IgD-negative memory B cell (primary cell): ENCODE measurements around the gene PIK3R5. TPM values are rescaled to one million over a fixed set of nuclear protein-coding genes. Genes with fewer than 3 reads are reported as not detected.
A peak's percentile ranks its signal among the peaks of the same experiment; 100 is the strongest.

Experiments
- H3K27ac Mint-ChIP-seq, 3 donors: one replicate each; pipeline ENCODE4 v1.8.0; 2020 to 2022; ENCODE audit warnings: mild to moderate bottlenecking in 3 of 3, mixed read lengths in 3 of 3, moderate library complexity in 1 of 3
- H3K27me3 Mint-ChIP-seq: one replicate; pipeline ENCODE4 v1.8.0; 2021; ENCODE audit warnings: mixed read lengths
- H3K36me3 Mint-ChIP-seq: one replicate; pipeline ENCODE4 v1.8.0; 2020; ENCODE audit warnings: mild to moderate bottlenecking, mixed read lengths
- H3K4me1 Mint-ChIP-seq, 3 donors: one replicate each; pipeline ENCODE4 v1.8.0; 2020 to 2022; ENCODE audit warnings: mixed read lengths in 3 of 3, mild to moderate bottlenecking in 1 of 3
- H3K4me3 Mint-ChIP-seq, 4 donors: one replicate each; pipeline ENCODE4 v1.8.0; 2020 to 2022; ENCODE audit warnings: mild to moderate bottlenecking in 4 of 4, mixed read lengths in 4 of 4, moderate library complexity in 3 of 4
- H3K9me3 Mint-ChIP-seq, 3 donors: one replicate each; pipeline ENCODE4 v1.8.0; 2020 to 2021; ENCODE audit warnings: mixed read lengths in 3 of 3, mild to moderate bottlenecking in 1 of 3
- polyA plus RNA-seq: library from polyadenylated mRNA; unstranded; fragments of 300-500 nt; fragmentation: Illumina TruSeq; gene quantifications from one replicate; pipeline ENCODE4 v1.2.3, GENCODE V29; 2021

Gene PIK3R5
- polyA plus RNA-seq, 1 donor from 2014 or later: 30.7 TPM

DNA sequence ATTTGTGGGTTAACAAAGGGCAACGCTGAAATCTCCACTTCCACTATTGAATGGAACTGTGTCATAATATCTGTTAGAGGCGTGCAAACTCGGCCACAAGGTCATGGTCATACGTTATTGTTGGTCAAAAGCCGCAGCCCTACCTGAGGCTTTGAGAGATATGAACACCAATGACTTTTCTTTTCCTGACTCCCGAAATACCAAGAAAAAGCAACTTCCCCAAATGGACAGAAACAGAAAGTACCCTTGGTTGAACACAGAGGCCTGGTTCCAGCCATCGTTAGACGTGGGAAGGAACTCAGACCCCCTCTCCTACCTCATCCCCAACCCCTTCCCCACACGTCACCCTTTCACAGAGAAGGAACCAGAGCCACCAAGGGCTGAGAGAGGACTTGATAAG, 1.4 kb upstream of the PIK3R5 start:
- Mint-ChIP-seq H3K4me3 (peak overlapping the region; percentile 58 to 85 (median 72)), H3K27me3 (no peaks in the 10 kb centered on the region), H3K4me1 (peaks cover 29 to 37% (median 35%) of the 10 kb centered on the region in 3 donors), H3K36me3 (peaks cover 12% of the 10 kb centered on the region), H3K27ac (peak overlapping the region in 2 of 3 donors; percentile 37 to 66), H3K9me3 (peaks cover 8 to 22% (median 13%) of the 10 kb centered on the region in 3 donors)

DNA sequence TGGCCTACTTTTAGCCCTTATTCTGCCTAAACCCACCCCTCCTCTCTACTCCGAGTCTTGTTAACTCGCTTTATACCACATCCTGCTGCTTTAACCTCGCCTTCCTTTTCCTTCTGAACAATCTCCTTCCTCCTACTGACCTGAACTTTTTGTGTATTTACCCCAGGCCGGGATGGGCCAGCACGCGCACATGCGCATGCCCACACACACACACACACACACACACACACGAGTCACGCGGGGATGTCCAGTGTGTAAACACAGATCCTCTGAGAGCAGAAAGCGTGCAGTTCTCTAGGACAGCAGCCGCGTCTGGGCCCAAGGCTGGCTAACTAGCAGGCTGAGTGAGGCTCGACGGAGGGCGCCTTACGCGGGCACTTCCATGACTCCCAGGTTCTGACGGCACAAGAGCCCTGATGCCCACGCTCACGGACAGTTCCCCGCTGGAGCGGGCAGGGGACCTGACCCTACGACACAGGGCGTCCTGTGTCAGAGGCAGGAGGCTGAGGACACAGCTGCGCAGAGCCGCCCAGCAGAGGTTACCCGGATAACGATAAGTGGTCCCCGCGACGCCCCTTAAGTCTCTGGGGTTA, 610 bp downstream of the PIK3R5 start:
- Mint-ChIP-seq H3K27me3 (no peaks in the 10 kb centered on the region), H3K4me1 (peaks cover 42 to 54% (median 50%) of the 10 kb centered on the region in 3 donors), H3K36me3 (peaks cover 19% of the 10 kb centered on the region), H3K4me3 (peak overlapping the region; percentile 85 to 99 (median 98)), H3K27ac (peak overlapping the region; percentile 66 to 95 (median 89)), H3K9me3 (peaks cover 7 to 15% (median 8%) of the 10 kb centered on the region in 3 donors)

DNA sequence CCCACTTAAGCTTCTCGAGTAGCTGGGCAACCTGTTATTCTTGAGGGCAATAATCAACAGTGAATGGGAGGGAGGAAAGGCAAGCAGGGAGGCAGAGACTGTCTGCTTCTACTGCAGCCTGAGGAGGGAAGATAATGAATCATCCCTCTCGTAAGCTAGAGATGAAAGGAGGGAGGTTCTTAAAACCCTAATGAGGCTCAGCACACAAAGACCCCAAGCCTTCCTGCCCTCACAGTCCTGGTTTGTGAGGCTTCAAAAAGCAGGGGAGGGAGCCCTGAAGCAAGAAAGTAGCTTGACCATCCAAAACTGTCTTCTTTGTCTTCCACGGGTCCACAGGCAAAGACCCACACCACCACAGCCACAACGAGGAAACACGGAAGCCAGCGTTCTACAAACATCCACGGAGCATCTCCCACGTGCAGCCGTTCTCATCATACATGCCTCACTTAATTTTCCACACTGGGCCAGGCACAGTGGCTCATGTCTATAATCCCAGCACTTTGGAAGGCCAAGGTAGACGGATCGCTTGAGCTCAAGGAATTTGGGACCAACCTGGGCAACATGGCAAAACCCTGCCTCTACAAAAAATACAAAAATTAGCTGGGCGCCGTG, 1.8 kb downstream of the PIK3R5 start:
- Mint-ChIP-seq H3K27me3 (no peaks in the 10 kb centered on the region), H3K27ac (peak overlapping the region; percentile 81 to 87 (median 85)), H3K36me3 (peaks cover 19% of the 10 kb centered on the region), H3K9me3 (peaks cover 7 to 11% (median 7%) of the 10 kb centered on the region in 3 donors), H3K4me3 (peak overlapping the region; percentile 96 to 99 (median 98)), H3K4me1 (peaks cover 50 to 65% (median 60%) of the 10 kb centered on the region in 3 donors)

DNA sequence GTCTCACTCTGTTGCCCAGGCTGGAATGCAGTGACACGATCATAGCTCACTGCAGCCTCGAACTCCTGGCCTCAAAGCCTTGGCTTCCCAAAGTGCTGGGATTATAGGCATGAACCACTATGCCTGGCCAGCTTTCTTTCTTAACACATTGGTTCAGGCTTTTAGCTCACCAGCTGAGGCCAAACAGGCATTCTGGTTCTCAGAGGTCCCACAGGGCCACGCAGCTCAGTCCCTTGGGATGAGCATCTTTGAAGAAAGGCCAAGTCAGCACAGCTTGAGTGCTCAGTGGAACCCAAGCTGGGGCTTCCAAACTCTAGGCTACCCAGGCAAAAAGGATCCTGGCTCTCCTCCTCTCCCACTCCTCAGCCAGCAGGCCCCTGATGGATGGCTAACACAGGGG, 2.5 kb downstream of the PIK3R5 start:
- peaks cover 48 to 71% (median 64%) of the 10 kb centered on the region in 3 donors for H3K4me1 Mint-ChIP-seq
- H3K27me3 Mint-ChIP-seq: no peaks in the 10 kb centered on the region
- peak overlapping the region; percentile 85 to 87 (median 85) for H3K27ac Mint-ChIP-seq
- H3K36me3 Mint-ChIP-seq: peaks cover 16% of the 10 kb centered on the region
- peaks cover 1 to 6% (median 4%) of the 10 kb centered on the region in 3 donors for H3K9me3 Mint-ChIP-seq
- peak overlapping the region; percentile 96 to 99 (median 98) for H3K4me3 Mint-ChIP-seq

DNA sequence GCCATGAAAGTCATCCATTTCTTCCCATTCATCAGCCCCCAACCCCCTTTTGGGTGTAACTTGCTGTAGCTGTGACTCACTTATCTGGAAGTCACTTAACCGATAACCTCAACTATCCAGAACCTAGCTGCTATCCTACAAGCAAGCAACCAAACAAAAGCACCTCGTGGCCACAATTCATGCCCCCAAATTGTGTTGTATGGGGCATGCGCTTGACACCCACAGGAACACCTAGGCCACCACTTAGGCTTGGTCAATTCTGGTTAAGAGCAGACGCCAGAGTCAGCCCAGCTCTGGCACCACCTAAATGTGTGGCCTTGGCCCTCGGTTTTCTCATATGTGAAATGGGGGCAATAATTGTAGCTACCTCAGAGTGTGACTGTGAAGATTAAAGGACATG, 3.7 kb downstream of the PIK3R5 start:
- Mint-ChIP-seq H3K9me3 (no peaks in the 10 kb centered on the region), H3K4me3 (peak overlapping the region; percentile 16 to 75 (median 56)), H3K4me1 (peaks cover 47 to 71% (median 69%) of the 10 kb centered on the region in 3 donors), H3K27ac (peak overlapping the region in 2 of 3 donors; percentile 39 to 85), H3K36me3 (peaks cover 20% of the 10 kb centered on the region), H3K27me3 (no peaks in the 10 kb centered on the region)

DNA sequence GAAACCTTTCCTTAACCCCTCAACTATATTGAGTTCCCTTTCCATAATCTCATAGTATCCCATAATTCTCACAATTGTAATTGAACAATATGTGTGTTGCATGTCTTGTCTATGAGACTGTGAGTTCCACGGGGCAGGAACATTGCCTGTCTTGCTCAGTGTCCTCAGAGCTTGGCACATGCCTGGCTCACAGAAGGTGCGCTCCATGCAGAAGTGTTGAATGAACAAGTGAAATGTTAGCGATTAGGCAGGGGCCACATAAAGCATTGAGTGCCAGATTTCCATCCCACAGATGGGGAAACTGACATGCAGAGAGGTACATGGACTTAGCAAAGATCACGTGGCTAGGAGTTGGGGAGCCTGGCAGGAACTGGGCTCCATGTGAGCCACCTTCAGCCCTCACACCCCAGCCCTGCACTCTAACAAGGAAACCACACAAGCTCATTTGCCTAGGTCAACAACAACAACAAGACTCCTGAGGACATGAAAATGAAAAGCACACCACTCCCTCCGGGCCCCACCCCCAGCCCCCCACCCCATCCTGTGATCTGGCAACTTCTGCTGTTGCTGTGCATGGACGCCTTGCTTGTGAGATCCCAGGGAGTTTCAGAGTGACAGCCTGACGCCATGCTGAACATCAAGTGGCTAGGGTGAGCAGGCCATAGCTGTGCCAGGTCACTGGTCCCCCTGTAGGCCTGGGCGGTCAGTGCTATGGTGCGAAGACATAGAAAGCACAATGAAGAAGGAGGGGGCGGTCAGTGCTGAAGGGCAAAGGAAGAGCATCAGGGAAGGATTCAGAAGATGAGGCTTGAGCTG, 5.0 kb downstream of the PIK3R5 start:
- Mint-ChIP-seq H3K36me3 (peaks cover 23% of the 10 kb centered on the region), H3K27me3 (no peaks in the 10 kb centered on the region)

DNA sequence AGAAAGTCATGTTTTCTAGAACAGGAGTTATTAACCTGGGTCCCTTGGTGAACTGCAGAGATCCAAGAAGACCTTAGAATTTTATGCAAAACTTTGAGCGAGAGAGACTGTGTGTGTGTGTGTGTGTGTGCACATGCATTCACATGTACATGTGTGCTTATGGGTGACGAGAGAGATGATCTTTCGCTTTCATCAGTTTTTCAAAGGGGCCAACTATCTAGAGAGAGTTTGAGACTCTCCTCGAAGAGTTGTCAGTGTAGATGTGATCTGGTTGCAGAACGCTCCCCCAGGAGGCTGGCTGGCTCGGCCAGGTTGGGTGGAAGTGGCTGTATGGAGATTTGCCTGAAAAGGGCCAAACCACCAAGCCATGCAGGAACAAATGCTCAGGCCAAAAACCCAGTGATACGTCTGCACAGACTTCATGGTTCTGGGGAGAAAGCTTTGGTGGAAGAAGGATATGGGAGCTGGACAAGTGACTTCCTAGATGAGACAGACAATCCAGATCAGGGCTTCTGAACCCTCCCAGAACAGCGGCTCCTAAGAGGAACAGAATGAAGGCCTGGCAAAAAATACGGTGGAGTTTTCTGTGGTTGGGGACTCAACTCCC, 6.1 kb downstream of the PIK3R5 start:
- peaks cover 20% of the 10 kb centered on the region for H3K36me3 Mint-ChIP-seq
- no peaks in the 10 kb centered on the region for H3K9me3 Mint-ChIP-seq
- H3K27ac Mint-ChIP-seq: peak overlapping the region; percentile 14 to 88 (median 52)
- peaks cover 57 to 85% (median 78%) of the 10 kb centered on the region in 3 donors for H3K4me1 Mint-ChIP-seq
- H3K4me3 Mint-ChIP-seq: peak overlapping the region; percentile 46 to 71 (median 61)
- peaks cover under 1% of the 10 kb centered on the region for H3K27me3 Mint-ChIP-seq

More for the DNA sequence above, 5.0 kb downstream of the PIK3R5 start:
- Mint-ChIP-seq H3K4me1 (peaks cover 50 to 80% (median 77%) of the 10 kb centered on the region in 3 donors), H3K4me3 (peak overlapping the region; percentile 66 to 88 (median 76)), H3K9me3 (no peaks in the 10 kb centered on the region), H3K27ac (peak overlapping the region; percentile 52 to 88 (median 86))

DNA sequence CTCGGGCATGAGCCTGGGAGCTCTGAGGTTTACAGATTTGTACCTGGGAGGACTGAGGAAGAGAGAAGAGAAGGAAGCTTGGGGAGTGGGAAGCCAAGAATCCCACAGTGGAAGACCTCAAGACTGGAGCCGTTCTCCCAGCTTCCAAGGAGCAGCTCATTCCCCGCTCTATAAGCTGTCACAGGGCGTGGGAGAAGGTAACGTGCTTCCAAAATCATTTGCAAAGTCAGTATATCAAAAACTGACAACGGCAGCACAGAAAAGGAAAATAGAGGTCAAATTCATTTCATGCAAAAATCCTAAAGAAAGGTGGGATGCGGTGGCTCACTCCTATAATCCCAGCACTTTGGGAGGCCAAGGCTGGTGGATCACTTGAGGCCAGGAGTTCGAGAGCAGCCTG, 7.8 kb downstream of the PIK3R5 start:
- H3K4me3 Mint-ChIP-seq: peak overlapping the region in 1 of 4 donors; percentile 31

DNA sequence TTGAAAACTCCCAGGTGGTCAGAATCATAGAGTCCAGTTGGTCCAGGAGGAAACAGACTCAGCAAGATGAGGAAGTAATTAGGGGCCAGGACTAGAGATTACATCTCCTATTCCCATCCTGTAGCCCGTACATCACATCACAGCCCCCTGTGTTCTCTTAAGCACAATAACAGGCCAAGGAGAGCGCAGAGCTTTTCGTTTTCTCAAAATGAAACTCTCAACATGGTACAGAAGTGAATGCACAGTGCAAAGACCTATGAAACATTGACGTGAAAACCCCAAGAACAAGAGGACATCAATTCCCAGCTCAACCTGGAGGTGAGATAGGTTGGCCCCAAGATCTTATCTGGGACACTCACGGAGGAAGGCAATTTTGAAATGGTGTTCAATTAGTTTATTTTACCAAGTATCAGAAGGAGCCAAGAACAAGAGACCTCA, 9.0 kb downstream of the PIK3R5 start:
- H3K4me1 Mint-ChIP-seq: peaks cover 59 to 81% (median 77%) of the 10 kb centered on the region in 3 donors
- peaks cover 19% of the 10 kb centered on the region for H3K36me3 Mint-ChIP-seq
- peaks cover 3% of the 10 kb centered on the region for H3K27me3 Mint-ChIP-seq
- peak overlapping the region; percentile 59 to 99 (median 96) for H3K27ac Mint-ChIP-seq
- peaks cover 0 to 1% (median 0%) of the 10 kb centered on the region in 3 donors for H3K9me3 Mint-ChIP-seq
- peak overlapping the region in 3 of 4 donors; percentile 2 to 38 (median 6) for H3K4me3 Mint-ChIP-seq

More for the DNA sequence above, 7.8 kb downstream of the PIK3R5 start:
- Mint-ChIP-seq H3K27ac (peak overlapping the region in 2 of 3 donors; percentile 3 to 43), H3K27me3 (peaks cover 3% of the 10 kb centered on the region), H3K36me3 (peaks cover 20% of the 10 kb centered on the region), H3K9me3 (no peaks in the 10 kb centered on the region), H3K4me1 (peaks cover 55 to 81% (median 77%) of the 10 kb centered on the region in 3 donors)

DNA sequence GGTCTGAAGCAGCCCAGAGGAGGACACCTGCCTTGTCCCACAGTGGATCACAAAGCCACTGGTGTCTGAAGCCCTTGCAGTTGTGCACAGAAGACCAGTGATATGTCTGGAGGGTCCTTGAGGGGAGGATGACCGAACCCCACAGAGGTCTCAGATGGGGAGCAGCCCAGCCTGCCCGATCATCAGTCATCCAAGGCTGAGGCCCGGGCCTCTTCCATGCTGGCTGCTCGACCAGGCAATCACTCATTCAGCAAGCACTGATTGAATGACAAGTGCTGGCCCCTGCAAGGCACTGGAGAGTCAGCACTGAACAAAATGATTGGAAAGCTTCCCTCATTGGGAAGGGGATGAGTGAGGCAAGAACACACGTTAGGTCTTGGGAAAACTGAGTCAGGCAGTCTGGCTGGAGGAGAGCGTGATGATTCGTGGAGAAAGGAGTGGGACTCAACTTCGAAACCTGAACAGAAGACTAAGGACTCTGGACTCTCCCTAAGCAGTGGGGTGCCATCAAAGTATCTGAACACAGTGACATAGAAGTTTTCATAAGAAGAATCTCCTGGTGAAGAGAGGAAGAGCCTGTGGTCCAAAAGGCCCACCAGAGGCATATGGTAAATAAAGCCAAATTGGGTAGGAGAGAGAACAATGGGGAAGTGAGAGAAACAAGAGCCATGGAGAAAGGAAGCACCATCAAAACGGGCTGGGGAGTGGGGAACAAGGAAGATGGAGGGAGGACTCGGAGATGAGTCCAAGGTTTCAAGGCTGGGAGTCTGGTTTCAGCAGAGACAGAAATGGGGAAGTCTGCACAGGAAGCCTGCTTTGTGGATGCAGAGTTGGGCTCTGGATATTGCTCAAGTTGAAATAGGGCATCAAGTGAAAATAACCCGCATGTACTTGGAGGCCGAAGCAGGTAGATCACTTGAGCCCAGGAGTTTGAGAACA, 10.2 kb downstream of the PIK3R5 start:
- Mint-ChIP-seq H3K4me3 (peak overlapping the region; percentile 12 to 96 (median 72)), H3K4me1 (peaks cover 58 to 84% (median 77%) of the 10 kb centered on the region in 3 donors), H3K27ac (peak overlapping the region; percentile 86 to 99 (median 96)), H3K27me3 (peaks cover 3% of the 10 kb centered on the region), H3K36me3 (peaks cover 23% of the 10 kb centered on the region), H3K9me3 (peaks cover 0 to 1% (median 0%) of the 10 kb centered on the region in 3 donors)

DNA sequence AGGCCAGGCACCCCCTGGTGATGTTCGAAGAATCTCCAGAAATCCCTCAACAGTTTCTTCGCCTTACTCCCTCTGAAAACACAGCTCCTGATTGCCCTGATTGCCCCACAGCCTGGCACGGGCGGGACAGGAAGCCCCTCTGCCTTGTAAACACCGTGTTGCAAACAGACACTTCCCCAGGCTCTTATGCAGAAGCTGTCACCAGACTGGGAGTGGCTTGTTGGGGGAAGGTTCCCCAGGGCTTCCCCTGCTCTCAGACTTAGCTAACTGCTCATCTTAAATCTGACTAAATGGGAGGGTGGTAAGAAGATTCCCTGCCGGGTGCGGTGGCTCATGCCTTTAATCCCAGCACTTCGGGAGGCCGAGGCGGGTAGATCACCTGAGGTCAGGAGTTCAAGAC, 11.2 kb downstream of the PIK3R5 start:
- Mint-ChIP-seq H3K27ac (peak overlapping the region; percentile 86 to 99 (median 96)), H3K4me3 (peak overlapping the region; percentile 66 to 96 (median 90)), H3K9me3 (peaks cover 0 to 1% (median 0%) of the 10 kb centered on the region in 3 donors)

DNA sequence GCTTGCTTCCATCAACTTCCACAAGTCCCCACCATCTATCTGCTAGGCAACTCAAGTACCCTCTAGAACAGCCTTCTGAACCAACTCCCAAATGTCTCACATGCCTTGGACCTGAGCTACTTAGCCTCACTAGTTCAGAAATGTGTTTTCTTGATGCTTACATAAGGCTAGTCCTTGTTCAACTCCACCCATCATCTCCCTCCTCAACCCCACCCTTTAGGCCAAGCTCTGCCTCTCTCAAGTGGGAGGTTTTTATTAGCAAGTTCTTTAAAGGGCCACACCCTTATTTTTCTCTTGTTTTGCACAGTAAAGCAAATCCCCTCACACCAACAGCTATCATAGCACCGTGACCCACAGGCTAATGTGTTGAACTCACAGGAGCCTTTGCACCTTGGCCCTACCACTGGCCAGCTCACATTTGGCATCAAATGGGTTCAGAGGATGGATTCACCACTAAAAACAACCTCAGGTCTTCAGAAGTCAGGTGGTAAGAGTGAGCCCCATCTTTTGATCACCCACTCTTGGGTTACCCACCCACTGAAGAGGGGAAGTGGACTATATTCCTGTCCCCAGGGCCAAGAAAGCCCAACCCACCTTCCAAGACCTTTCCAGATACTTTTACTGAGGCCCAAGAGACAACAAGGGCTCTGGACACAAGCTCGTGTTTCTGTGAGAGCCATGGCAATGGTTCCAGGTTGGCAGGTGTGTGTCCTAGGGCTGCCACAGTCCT, 12.2 kb downstream of the PIK3R5 start:
- peak overlapping the region; percentile 46 to 96 (median 90) for H3K4me3 Mint-ChIP-seq
- H3K27ac Mint-ChIP-seq: peak overlapping the region; percentile 46 to 99 (median 96)
- peaks cover 0 to 1% (median 0%) of the 10 kb centered on the region in 3 donors for H3K9me3 Mint-ChIP-seq
- peaks cover 58 to 82% (median 75%) of the 10 kb centered on the region in 3 donors for H3K4me1 Mint-ChIP-seq
- peaks cover 3% of the 10 kb centered on the region for H3K27me3 Mint-ChIP-seq
- H3K36me3 Mint-ChIP-seq: peaks cover 23% of the 10 kb centered on the region

More for the DNA sequence above, 11.2 kb downstream of the PIK3R5 start:
- peaks cover 51 to 81% (median 72%) of the 10 kb centered on the region in 3 donors for H3K4me1 Mint-ChIP-seq
- peaks cover 3% of the 10 kb centered on the region for H3K27me3 Mint-ChIP-seq
- peaks cover 23% of the 10 kb centered on the region for H3K36me3 Mint-ChIP-seq

DNA sequence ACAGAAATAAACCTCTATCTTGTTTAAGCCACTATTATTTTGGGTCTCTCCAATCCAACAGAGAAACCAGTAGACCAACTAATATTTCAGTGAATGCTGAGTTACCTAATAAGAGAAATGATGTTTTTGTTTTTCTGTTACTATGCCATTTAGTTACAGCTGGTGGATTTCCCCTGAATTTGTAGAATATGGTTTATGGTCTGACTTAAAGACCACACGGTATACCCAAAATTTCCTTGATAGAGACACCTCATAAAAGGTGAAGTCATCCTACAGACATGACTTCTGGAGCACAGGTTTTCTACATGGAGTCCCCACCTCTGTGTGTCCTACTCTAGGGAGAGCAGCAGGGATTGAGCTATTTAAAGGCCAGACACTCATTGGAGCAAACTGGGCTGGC, 13.3 kb downstream of the PIK3R5 start:
- H3K4me3 Mint-ChIP-seq: peak overlapping the region in 3 of 4 donors; percentile 50 to 78 (median 67)
- H3K27me3 Mint-ChIP-seq: peaks cover 3% of the 10 kb centered on the region
- peaks cover 19% of the 10 kb centered on the region for H3K36me3 Mint-ChIP-seq
- H3K27ac Mint-ChIP-seq: peak overlapping the region; percentile 73 to 96 (median 91)
- H3K4me1 Mint-ChIP-seq: peaks cover 61 to 81% (median 72%) of the 10 kb centered on the region in 3 donors
- H3K9me3 Mint-ChIP-seq: peaks cover 0 to 1% (median 0%) of the 10 kb centered on the region in 3 donors
